NT2/D1 (cell line): ENCODE measurements around the gene BUD23.

Experiments used
- SUZ12 ChIP-seq: IDR thresholded peaks from 2 replicates; pipeline ENCODE4 v1.6.1; 2011; ENCODE audit not compliant: insufficient read length, insufficient read depth; ENCODE audit errors: extremely low read depth
- YY1 ChIP-seq: IDR thresholded peaks from 2 replicates; pipeline ENCODE4 v1.6.1; 2011; ENCODE audit not compliant: insufficient read length, insufficient read depth
- ZNF274 ChIP-seq: IDR thresholded peaks from 2 replicates; pipeline ENCODE4 v1.6.1; 2011; ENCODE audit warnings: mild to moderate bottlenecking, low read depth, low read length

GRCh38 chr7:73738612-73739386 lies 55.4 kb downstream of the BUD23 start, which contains the start of gene ABHD11:
- no peak for TF ChIP-seq ZNF274
- no peak for TF ChIP-seq SUZ12
- TF ChIP-seq YY1 = no peak
